OCI-LY1 (cell line): ENCODE results near the gene AP3D1.

Experiments
- EZH2 ChIP-seq: fragments of 200-600 bp; sonication (generic), shearing (Covaris generic); IDR thresholded peaks from 2 replicates; pipeline ENCODE4 v1.8.0; 2017; ENCODE audit warnings: borderline replicate concordance, mixed run types, mild to moderate bottlenecking, antibody characterized with exemption, low read length, moderate library complexity, mixed read lengths
- TF ChIP-seq, protein P1 (sequence below): fragments of 200-600 bp; sonication (generic), shearing (Covaris generic); IDR thresholded peaks from 2 replicates; pipeline ENCODE4 v1.5.1; 2017; ENCODE audit warnings: mild to moderate bottlenecking, antibody characterized with exemption, low read length, moderate library complexity, mixed read lengths

DNA sequence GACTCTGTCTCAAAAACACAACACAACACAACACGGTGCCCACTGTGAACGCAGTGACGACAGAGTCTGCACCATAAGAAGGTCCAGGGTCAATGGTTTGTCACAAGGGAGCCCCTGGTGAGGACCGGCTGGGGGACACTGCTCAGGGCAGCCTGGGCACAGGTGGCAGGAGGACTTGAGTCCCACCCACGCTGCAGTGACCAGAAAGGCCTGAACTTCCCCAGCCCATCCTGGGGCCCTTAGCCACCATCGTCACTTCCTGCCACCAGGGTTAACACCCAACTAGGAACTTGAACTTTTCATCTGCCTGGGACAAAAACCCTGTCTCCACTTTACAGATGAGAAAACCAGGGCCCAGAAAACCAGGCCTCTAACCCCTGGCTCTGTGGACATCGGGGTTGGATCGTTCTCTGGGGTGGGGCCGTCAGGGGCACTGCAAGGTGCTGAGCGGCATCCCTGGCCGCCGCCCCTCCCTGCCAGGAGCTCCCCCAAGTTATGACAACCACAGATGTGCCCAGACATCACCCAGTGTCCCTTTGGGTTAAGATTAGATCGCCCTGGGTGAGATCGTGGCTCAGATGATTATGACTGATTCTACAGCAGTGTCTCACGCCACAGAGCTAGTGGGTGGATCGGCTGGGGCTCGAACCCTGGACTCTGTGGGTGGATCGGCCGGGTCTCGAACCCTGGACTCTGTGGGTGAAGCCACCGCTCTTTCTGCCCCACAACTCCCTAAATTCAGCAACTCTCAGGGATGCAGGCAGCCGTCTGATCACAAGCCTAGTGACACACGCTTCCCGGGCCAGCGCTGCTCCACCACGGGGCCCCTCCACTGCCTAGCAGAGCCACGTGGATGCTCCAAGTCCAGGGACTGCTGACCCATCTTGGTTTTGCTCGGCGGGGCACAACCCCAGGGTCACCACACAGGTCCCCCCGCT is 69.2 kb downstream of the AP3D1 start:
- TF ChIP-seq, protein P1, sequence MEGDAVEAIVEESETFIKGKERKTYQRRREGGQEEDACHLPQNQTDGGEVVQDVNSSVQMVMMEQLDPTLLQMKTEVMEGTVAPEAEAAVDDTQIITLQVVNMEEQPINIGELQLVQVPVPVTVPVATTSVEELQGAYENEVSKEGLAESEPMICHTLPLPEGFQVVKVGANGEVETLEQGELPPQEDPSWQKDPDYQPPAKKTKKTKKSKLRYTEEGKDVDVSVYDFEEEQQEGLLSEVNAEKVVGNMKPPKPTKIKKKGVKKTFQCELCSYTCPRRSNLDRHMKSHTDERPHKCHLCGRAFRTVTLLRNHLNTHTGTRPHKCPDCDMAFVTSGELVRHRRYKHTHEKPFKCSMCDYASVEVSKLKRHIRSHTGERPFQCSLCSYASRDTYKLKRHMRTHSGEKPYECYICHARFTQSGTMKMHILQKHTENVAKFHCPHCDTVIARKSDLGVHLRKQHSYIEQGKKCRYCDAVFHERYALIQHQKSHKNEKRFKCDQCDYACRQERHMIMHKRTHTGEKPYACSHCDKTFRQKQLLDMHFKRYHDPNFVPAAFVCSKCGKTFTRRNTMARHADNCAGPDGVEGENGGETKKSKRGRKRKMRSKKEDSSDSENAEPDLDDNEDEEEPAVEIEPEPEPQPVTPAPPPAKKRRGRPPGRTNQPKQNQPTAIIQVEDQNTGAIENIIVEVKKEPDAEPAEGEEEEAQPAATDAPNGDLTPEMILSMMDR, result no peak
- TF ChIP-seq EZH2, result no peak
